Stimulated activated CD4-positive, alpha-beta T cell treated with anti-CD3 and anti-CD28 coated beads, Interleukin-15, amount 100 ng/mL, for 24 hours (primary cell): ENCODE results near the gene DIO1.
A peak's percentile ranks its signal among the peaks of the same experiment; 100 is the strongest.

Source experiments
- DNase-seq: peaks from one replicate; pipeline ENCODE4 v3.0.0-alpha.2; 2020

Gene DIO1

GRCh38 chr1:53943490-53944043, 49.6 kb downstream of the DIO1 start:
- no peak for DNase-seq

GRCh38 chr1:53944469-53945182, 50.6 kb downstream of the DIO1 start:
- peak; percentile 11 for DNase-seq

GRCh38 chr1:53945183-53945432, 51.1 kb downstream of the DIO1 start:
- no peak for DNase-seq

DNA sequence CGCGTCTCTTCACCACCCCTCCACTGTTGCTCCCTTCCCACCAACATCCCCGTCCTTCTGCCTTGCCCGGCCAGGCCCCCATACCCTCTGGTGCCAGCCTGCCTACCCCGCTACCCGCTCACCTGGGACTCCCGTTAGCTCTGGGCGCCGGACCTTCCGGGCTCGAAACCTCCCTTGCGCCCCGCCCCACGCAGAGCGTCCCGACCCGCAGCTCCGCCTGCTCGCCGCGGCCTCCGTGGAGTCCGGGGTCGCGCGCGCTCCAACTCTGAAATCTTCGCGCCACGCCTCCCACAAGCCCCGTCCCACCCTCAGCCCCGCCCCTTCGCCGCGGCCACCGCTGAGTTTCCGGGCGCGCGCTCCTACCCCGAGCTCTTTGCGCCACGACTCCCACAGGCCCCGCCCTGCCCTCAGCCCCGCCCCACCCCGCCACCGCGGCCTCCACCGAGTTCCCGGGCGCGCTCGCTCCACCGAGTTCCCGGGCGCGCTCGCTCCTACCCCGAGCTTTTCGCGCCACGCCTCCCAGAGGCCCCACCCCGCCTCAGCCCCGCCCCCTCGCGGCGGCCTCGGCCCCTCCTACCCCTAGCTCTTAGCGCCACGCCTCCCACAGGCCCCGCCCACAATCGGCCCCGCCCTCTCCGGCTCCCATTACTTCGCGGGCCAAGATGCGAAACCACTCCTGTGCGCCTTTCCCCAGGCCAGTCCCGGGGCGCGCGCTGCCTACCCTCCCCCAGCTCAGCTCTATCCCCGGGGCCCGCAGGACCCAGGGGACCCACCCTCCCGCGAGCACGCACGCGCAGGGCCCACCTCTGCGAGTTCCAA, 51.7 kb downstream of the DIO1 start, which contains the start of gene IFT25:
Gene IFT25, minus strand, starts transcription at position 267 of the 819 bp plus-strand sequence. CDS start 5,617 bp downstream, outside the sequence.
- DNase-seq, result peak; percentile 96

- no peak for DNase-seq
Measured at GRCh38 chr1:53946252-53947171, 52.5 kb downstream of the DIO1 start, which contains the start of gene LRRC42. LRRC42 (plus strand) TSS chr1:53946350; CDS start chr1:53952000, 5,650 bp downstream.

DNA sequence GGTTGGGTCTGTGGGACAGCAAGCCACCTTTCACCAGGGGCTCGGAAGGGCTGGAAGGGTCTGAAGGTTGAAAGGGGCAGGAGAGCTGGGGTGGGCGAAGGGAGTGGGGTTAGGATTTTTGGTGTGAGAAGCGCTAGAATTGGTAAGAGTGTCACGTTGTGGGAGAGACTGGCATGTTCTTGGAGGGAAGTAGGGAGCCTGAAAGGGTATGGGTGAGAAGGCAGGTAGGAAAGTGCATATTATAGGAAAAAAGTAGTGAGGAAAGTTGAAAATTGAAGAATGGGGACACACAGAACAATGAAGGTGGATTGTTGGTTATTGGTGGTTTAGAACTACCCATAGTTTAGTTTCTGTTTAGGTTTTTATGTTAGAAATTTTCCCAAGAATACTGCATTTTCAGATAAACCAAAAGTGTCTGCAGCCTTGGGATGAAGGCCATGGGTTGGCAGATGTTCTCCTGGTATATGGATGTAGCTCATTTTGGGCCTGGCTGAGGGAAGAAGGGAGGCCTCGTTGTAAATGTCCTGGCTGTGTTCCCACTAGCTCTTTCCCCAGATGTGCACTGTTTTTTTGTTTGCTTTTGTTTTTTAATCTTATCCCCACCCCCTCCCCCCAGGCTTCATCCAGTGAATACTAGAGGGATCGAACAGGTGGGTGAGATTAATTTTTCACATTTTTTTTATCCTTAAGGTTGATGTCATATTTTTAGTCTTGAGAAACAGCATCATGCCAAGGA, 53.4 kb downstream of the DIO1 start:
- no peak for DNase-seq

DNA sequence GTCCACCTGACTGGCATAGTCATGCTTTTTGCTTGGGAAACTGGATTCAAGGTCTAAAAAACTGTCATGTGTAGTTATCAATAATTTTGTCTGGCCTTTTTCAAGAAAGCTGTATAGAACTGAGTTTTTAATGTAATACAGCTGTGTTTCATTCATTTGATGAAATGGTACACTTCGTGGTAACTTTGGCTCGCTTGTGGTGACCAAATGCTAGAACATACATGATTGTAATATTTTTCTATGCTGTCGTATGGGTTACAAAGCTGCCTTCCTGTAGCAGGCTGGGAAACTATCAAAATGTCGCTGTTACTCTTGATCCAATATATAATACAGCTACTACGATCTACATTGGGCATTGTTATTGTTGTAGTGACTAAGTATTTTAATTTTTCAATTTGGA, 54.3 kb downstream of the DIO1 start:
- no peak for DNase-seq

GRCh38 chr1:53949023-53949990, 55.3 kb downstream of the DIO1 start:
- DNase-seq, result peak; percentile 35

- DNase-seq, result no peak
Measured at GRCh38 chr1:53951697-53952096, 57.7 kb downstream of the DIO1 start.

- DNase-seq, result no peak
Measured at GRCh38 chr1:53954128-53954527, 60.1 kb downstream of the DIO1 start.

GRCh38 chr1:53956308-53957168, 62.6 kb downstream of the DIO1 start:
- DNase-seq, result no peak

GRCh38 chr1:53957194-53957818, 63.3 kb downstream of the DIO1 start:
- no peak for DNase-seq

- no peak for DNase-seq
Measured at GRCh38 chr1:53959664-53960250, 65.8 kb downstream of the DIO1 start.
